PC-3 (cell line): Measurements from ENCODE around the gene ARID3C. TPM values are rescaled to one million over a fixed set of nuclear protein-coding genes. Genes with fewer than 3 reads are reported as not detected.

ENCODE experiments used
- ATAC-seq: fragments of 200-7000 bp; cut with Tn5 transposase; 2 replicates; pipeline ENCODE4 v1.9.1; 2020; ENCODE audit warnings: mild to moderate bottlenecking, moderate library complexity
- BruUV-seq: library from RNA; stranded (reverse); fragments of 400-500 nt; replicated peaks from 2 replicates; lab custom pipeline; 2021; lab: Mats Ljungman, UMichigan
- CTCF ChIA-PET: fragments of 300-600 bp; sonication (Branson Sonifier 250); formaldehyde crosslinking; loops from one replicate; lab custom pipeline; 2022; ENCODE audit warnings: antibody characterized with exemption; lab: Charles Lee
- POLR2A ChIA-PET: fragments of 300-600 bp; sonication (Branson Sonifier 250); formaldehyde crosslinking; loops from one replicate; lab custom pipeline; 2022; ENCODE audit warnings: antibody characterized with exemption; ENCODE audit not compliant: unreplicated experiment; lab: Charles Lee
- DNase-seq: peaks from one replicate; pipeline ENCODE4 v3.0.0-alpha.2; 2015
- H2AFZ ChIP-seq: fragments of 300-600 bp; sonication (generic); 2 replicates; pipeline ENCODE4 v1.6.0; 2016; ENCODE audit warnings: antibody characterized with exemption, low read length
- H3F3A ChIP-seq: fragments of 300-600 bp; sonication (generic); one replicate; pipeline ENCODE4 v1.6.0; 2017; ENCODE audit warnings: antibody characterized with exemption, low read length, control low read depth, mild to moderate bottlenecking; ENCODE audit not compliant: unreplicated experiment
- H3K27ac ChIP-seq: fragments of 300-600 bp; sonication (generic); 2 replicates; pipeline ENCODE4 v1.5.1; 2016; ENCODE audit warnings: mild to moderate bottlenecking, low read length
- H3K27me3 ChIP-seq: fragments of 300-600 bp; sonication (generic); 2 replicates; pipeline ENCODE4 v1.6.1; 2016; ENCODE audit warnings: low read length, mixed read lengths
- H3K36me3 ChIP-seq: fragments of 300-600 bp; sonication (generic); 2 replicates; pipeline ENCODE4 v1.6.1; 2016; ENCODE audit warnings: low read depth, mixed run types, low read length, mixed read lengths
- H3K4me1 ChIP-seq: fragments of 300-600 bp; sonication (generic); 2 replicates; pipeline ENCODE4 v1.5.1; 2016; ENCODE audit warnings: low read length; ENCODE audit not compliant: insufficient read depth
- H3K4me2 ChIP-seq: fragments of 300-600 bp; sonication (generic); 2 replicates; pipeline ENCODE4 v1.6.0; 2016; ENCODE audit warnings: low read length
- H3K4me3 ChIP-seq: fragments of 300-600 bp; sonication (generic); 2 replicates; pipeline ENCODE4 v1.5.1; 2016; ENCODE audit warnings: mild to moderate bottlenecking, low read length, mixed read lengths
- H3K79me2 ChIP-seq: fragments of 300-600 bp; sonication (generic); 2 replicates; pipeline ENCODE4 v1.6.1; 2017; ENCODE audit warnings: low read length, mixed read lengths
- H3K9ac ChIP-seq: fragments of 300-600 bp; sonication (generic); 2 replicates; pipeline ENCODE4 v1.6.0; 2016; ENCODE audit warnings: mild to moderate bottlenecking, low read length
- H3K9me2 ChIP-seq: fragments of 300-600 bp; sonication (generic); replicated peaks from 2 replicates; pipeline ENCODE4 v1.6.1; 2016; ENCODE audit warnings: mixed run types, low read length, mixed read lengths
- H3K9me3 ChIP-seq: fragments of 300-600 bp; sonication (generic); 2 replicates; pipeline ENCODE4 v1.6.1; 2016; ENCODE audit warnings: low read length, mixed read lengths
- H4K20me1 ChIP-seq: fragments of 300-600 bp; sonication (generic); 2 replicates; pipeline ENCODE4 v1.6.1; 2016; ENCODE audit warnings: low read length, mixed read lengths
- CTCF ChIP-seq: fragments of 300-600 bp; sonication (generic); conservative IDR thresholded peaks from 2 replicates; pipeline ENCODE4 v1.5.1; 2017; ENCODE audit warnings: antibody characterized with exemption, low read depth, mild to moderate bottlenecking, low read length
- EZH2 ChIP-seq: fragments of 300-600 bp; sonication (generic); IDR thresholded peaks from one replicate; pipeline ENCODE4 v1.6.1; 2017; ENCODE audit warnings: antibody characterized with exemption, mild to moderate bottlenecking, low read length; ENCODE audit not compliant: unreplicated experiment
- EZH2phosphoT487 ChIP-seq: fragments of 300-600 bp; sonication (generic); IDR thresholded peaks from 2 replicates; pipeline ENCODE4 v1.6.1; 2018; ENCODE audit warnings: mild to moderate bottlenecking, antibody characterized with exemption, low read length, borderline replicate concordance
- intact Hi-C: fragments of 100-400 bp; cut with micrococcal nuclease; formaldehyde crosslinking; loops from 2 replicates; pipeline ENCODE4 v1.9.0; 2023
- total RNA-seq: library from RNA; depleted of rRNA; stranded (reverse); fragments of >200 nt; gene quantifications from 2 replicates; pipeline ENCODE4 v1.2.3, GENCODE V29; 2014

Gene ARID3C
- total RNA-seq, 1 experiment from 2014 or later: not detected

- no peak for DNase-seq
- Histone ChIP-seq H3K9ac (no peak overlapping the region), H3F3A (no peaks in the 10 kb centered on the region), H3K4me3 (no peak overlapping the region), H3K4me1 (no peaks in the 10 kb centered on the region), H3K79me2 (no peaks in the 10 kb centered on the region), H3K4me2 (no peak overlapping the region), H3K9me3 (no peaks in the 10 kb centered on the region), H3K27me3 (no peaks in the 10 kb centered on the region), H4K20me1 (no peaks in the 10 kb centered on the region), H3K36me3 (no peaks in the 10 kb centered on the region), H2AFZ (no peak overlapping the region), H3K9me2 (no peaks in the 10 kb centered on the region), H3K27ac (no peak overlapping the region)
- ChIA-PET POLR2A (no interaction called here), CTCF (interaction anchor here (0.6 kb wide), 1 partner anchor 15 kb away, joined by 3 read pairs; no protein-coding TSS in a partner anchor)
- no TSS peak for BruUV-seq
- ATAC-seq: no peak
- TF ChIP-seq CTCF (no peak), EZH2 (no peak), EZH2phosphoT487 (no peak)
- intact Hi-C loops: no loop called here
Measured at GRCh38 chr9:34575862-34576596, 52.8 kb downstream of the ARID3C start.

- Histone ChIP-seq H3K27ac (no peak overlapping the region), H2AFZ (no peak overlapping the region), H3K36me3 (no peaks in the 10 kb centered on the region), H3K4me3 (no peak overlapping the region), H3K4me2 (no peak overlapping the region), H3F3A (no peaks in the 10 kb centered on the region), H3K4me1 (no peaks in the 10 kb centered on the region), H3K79me2 (no peaks in the 10 kb centered on the region), H3K9ac (no peak overlapping the region), H4K20me1 (no peaks in the 10 kb centered on the region), H3K9me3 (no peaks in the 10 kb centered on the region), H3K27me3 (no peaks in the 10 kb centered on the region), H3K9me2 (no peaks in the 10 kb centered on the region)
- no TSS peak for BruUV-seq
- no peak for TF ChIP-seq EZH2phosphoT487
- no peak for TF ChIP-seq EZH2
- no peak for TF ChIP-seq CTCF
- intact Hi-C loops: no loop called here
- DNase-seq (no peak), ATAC-seq (no peak)
- ChIA-PET POLR2A (no interaction called here), CTCF (no interaction called here)
Measured at GRCh38 chr9:34575241-34575640, 53.6 kb downstream of the ARID3C start.

GRCh38 chr9:34574571-34574970 is 54.3 kb downstream of the ARID3C start:
- CTCF ChIA-PET: no interaction called here
- no peaks in the 10 kb centered on the region for H3K9me3 ChIP-seq
- no peaks in the 10 kb centered on the region for H3K36me3 ChIP-seq
- DNase-seq (no peak), ATAC-seq (no peak)
- H3K9me2 ChIP-seq: no peaks in the 10 kb centered on the region
- H3K79me2 ChIP-seq: no peaks in the 10 kb centered on the region
- no peaks in the 10 kb centered on the region for H3K4me1 ChIP-seq
- H3F3A ChIP-seq: no peaks in the 10 kb centered on the region
- no peak overlapping the region for H3K9ac ChIP-seq
- no peak for TF ChIP-seq EZH2phosphoT487
- no peak for TF ChIP-seq EZH2
- no peak for TF ChIP-seq CTCF
- POLR2A ChIA-PET: no interaction called here
- H3K27me3 ChIP-seq: no peaks in the 10 kb centered on the region
- H4K20me1 ChIP-seq: no peaks in the 10 kb centered on the region
- intact Hi-C loops: no loop called here
- no TSS peak for BruUV-seq
- H3K27ac ChIP-seq: no peak overlapping the region
- H3K4me3 ChIP-seq: no peak overlapping the region
- no peak overlapping the region for H3K4me2 ChIP-seq
- no peak overlapping the region for H2AFZ ChIP-seq
